Fibroblast of skin of left quadriceps (primary cell): ENCODE data around the gene CGN.

Experiments
- DNase-seq, 2 experiments: peaks; one replicate each; pipeline ENCODE4 v3.0.0-alpha.2; 2013; ENCODE audit warnings: low read depth in 2 of 2

CGN gene

GRCh38 chr1:151547119-151547899, 36.1 kb downstream of the CGN start:
- DNase-seq: peak; percentile 94

- no peak for DNase-seq
These were observed 36.7 kb downstream of the CGN start for GRCh38 chr1:151547900-151548230.

- DNase-seq: no peak
These were observed 38.0 kb downstream of the CGN start for GRCh38 chr1:151549199-151549598.

- DNase-seq: peak; percentile 22 to 26
These were observed 42.5 kb downstream of the CGN start for GRCh38 chr1:151553659-151554058.

- DNase-seq: no peak
These were observed 44.9 kb downstream of the CGN start for GRCh38 chr1:151556052-151556451.

GRCh38 chr1:151562661-151563060, 51.5 kb downstream of the CGN start:
- DNase-seq: no peak

GRCh38 chr1:151563376-151563775, 52.2 kb downstream of the CGN start:
- DNase-seq: no peak

GRCh38 chr1:151565502-151566189, 54.5 kb downstream of the CGN start:
- DNase-seq: no peak

- DNase-seq: no peak
These were observed 57.5 kb downstream of the CGN start for GRCh38 chr1:151568626-151569088.

GRCh38 chr1:151570819-151571218, 59.6 kb downstream of the CGN start:
- DNase-seq: no peak

GRCh38 chr1:151574575-151575529, 63.7 kb downstream of the CGN start:
- DNase-seq: peak in 1 of 2 experiments; percentile 10

- no peak for DNase-seq
These were observed 66.0 kb downstream of the CGN start for GRCh38 chr1:151577173-151577572.

- no peak for DNase-seq
These were observed 67.8 kb downstream of the CGN start for GRCh38 chr1:151578941-151579340.

- no peak for DNase-seq
These were observed 68.4 kb downstream of the CGN start for GRCh38 chr1:151579436-151580225.

- no peak for DNase-seq
These were observed 70.3 kb downstream of the CGN start for GRCh38 chr1:151581451-151581850.

GRCh38 chr1:151581921-151582320, 70.7 kb downstream of the CGN start:
- no peak for DNase-seq

- DNase-seq: no peak
These were observed 72.6 kb downstream of the CGN start for GRCh38 chr1:151583796-151584195.

GRCh38 chr1:151584278-151584677, 73.1 kb downstream of the CGN start:
- DNase-seq: no peak

- no peak for DNase-seq
These were observed 73.6 kb downstream of the CGN start for GRCh38 chr1:151584780-151585179.

- DNase-seq: peak in 1 of 2 experiments; percentile 12
These were observed 74.4 kb downstream of the CGN start for GRCh38 chr1:151585622-151586021.
